ENCODE results near the gene SLC39A7.

Gene SLC39A7

DNA sequence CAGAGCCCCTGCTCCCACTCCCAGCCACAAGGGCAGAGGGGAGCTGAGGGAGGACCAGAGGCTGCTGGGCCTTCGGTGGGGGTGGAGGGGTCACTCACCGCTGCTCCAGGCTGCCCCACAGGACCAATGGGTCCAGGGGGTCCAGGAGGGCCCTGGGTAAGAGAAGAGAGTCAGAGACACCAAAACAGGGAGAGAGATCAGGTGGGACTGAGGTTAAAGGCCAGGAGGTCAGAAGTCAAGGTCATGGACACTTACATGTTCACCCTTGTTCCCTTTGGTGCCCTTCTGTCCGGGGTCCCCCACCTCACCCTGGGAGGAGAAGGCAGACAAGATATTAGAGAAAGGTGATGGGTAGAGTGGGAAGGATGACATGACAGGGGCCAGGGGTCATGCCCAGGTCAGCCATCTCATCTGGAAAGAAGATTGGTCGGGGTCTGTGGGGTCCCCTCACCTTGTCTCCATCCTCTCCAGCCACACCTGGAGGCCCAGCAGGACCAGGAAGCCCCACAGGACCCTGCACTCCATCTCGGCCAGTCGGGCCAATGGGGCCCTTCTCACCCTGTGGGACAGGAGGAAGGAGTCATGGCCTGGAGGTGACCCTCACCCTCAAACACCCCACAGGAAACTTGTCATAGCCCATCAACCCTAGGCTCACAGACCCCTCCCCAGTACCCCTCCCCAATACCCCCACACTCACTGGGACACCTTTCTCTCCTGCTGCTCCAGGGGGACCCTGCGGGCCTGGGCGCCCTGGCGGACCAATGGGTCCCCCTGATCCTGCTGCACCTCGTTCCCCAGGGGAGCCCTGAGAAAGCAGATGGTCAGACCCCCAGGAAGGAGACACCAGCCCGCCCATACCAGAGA lies 29.4 kb upstream of the SLC39A7 start:
- no peak for DNase-seq

DNA sequence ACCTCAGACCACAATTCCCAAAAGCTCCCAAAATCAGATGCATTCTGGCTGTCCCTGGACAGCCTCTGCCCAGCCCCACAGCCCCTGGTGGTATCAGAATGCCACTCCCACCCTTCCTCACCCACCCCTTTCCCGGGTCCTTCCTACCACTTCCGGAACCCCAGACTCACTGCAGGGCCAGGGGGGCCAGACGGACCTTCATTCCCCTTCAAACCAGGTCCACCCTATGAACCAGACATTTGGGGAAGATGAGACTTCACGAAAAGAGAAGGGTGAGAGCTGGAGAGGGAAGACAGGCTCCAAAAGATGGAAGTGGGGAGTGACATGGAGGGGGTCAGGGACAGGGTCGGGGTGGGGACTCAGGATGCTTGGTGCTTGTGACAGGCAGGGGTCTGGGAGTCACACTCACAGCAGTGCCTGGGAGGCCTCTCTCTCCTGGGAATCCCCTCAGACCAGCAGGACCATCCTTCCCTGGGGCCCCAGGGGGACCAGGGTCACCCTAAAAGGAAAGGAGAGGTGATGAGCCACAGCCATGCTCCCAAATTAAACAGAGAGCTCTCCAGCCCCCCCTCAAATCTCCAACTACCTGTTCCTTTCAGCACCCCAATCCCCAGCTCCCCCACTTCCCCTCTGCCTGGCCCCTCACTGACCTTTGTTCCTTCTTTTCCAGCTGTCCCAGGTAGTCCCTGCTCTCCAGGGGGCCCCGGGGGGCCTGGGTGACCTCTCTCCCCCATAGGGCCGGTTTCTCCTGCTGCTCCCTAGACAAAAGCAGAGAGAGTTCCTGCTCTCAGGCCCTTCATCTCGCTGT lies 28.6 kb upstream of the SLC39A7 start:
- DNase-seq, result no peak

DNA sequence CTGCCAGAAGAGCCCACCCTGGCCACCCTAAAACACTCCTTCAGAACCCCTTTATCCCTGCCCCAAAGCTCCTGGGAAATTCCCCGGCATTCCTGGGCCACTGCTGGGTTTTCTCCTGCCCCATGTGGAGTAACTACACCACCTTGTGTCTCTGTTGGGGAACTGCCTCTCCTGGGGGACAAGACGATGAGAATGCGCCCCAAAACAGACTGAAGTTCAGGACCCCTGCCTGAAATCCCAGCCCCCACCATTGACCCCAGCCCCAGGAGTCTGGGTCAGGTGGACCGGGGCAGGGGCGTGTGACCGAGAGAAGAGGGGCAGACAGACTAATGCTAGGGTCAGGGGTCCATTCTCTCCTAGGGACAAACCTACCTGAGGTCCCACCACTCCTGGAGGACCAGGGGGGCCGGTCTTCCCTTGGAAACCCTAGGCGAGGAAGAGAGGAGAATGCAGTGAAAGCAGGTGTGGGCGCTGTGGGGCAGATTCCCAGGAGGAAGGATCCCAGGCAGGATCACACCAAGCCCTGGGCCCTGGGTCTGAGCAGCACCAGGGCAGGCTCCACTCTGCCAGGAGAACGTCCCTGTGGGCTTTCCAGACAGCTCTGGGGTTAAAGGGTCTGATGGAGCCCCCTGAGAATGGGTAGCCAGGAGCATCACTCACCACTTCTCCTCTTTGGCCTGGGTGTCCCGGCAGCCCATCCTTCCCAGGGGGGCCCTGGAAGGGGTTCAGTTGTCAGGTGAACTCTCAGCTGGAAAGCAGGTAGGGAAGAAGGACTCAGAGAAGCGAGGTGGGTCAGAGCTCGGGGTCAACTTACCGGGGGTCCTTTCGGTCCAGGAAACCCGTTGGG lies 27.8 kb upstream of the SLC39A7 start:
- no peak for DNase-seq

DNA sequence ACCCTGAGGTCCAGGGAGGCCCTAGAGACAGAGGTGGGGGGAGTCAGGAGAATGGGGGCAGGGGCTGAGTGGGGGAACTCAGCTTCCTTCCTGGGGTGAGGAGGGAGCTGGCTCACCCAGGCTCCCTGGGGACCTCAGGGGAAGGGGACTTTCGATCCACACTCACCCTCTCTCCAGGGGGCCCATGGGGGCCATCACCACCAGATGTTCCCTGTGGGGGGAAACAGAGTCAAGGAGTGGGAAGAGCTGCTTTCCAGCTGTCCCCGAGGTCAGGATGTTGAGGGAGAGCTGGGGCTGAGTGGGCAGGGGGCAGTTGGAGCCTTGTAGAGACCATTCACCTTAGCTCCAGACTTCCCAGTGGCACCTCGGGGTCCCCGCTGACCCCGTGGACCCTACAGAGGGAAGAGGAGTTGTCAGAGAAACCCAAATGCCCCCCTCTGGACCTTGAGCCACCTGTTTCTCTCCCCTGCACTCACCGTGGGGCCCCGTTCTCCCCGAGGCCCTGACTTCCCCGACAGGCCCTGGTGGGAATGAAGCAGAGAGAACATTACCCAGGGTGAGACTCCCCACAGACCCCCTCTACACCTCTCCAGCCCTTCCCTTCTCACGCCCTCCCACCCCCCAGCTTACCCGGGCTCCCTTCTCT lies 27.0 kb upstream of the SLC39A7 start:
- DNase-seq, result no peak

DNA sequence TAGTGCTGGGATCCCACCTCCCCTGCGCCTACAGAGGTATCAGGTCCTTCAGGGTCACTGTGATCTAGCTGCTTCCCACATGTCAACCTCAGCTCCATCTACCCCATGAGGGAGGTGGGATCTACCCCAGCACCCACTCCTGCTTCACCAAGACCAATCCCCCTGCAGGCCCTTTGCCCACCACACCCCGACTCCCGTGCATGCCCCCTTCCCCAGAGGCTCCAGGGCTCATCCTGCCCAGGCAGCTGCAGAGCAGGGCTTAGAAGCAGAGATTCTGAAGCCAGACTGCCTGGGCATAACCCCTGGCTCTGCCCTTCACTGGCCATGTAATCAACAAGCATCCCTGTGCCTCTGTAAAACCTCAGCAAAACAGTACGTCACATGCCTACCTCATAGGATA lies 25.9 kb upstream of the SLC39A7 start:
- no peak for DNase-seq

DNA sequence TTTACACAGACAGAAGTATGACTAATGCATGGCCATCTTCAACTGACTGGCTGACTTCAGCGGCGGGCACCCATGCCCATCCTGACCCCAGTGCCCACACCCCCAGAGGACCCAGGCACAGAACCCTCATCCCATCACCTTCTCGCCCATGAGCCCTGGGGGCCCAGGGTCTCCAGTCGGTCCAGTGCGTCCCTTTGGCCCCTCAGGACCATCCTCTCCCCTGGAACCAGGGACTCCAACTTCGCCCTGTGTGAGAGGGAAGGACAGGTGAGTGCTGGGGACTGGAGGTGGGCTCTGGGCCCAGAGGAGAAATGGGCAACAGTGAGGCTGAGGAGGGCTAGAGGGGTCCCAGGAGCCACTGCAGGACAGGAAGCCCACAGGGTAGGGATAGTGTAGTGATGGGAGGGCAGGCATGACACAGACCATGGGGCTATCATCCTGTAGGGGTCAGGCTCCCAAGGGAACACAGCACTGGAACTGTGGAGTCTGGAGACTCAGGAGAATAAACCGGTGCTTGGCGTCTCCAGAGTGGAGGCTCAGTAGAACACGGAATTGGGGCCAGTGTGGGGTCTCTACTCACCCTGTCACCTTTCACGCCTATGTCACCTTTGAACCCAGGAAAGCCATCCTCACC lies 25.1 kb upstream of the SLC39A7 start:
- DNase-seq, result no peak

DNA sequence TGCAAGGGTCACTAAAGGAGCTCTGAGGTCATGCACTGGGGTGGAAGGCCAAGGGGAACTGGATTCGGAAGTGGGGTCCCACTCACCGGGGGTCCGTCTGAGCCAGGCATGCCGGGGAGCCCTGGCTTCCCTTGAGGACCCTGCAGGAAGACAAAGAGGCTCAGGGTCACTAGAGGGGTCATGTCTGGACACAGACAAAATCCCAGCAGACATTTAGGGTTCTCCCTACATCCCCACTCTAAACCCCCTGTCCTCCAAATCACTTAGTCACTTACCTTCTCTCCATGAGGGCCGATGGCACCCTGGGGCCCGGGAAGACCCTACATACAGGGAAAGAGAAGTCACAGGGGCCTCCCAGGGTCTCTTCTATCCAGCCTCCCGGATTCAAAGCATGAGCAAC lies 23.8 kb upstream of the SLC39A7 start:
- DNase-seq, result no peak

DNA sequence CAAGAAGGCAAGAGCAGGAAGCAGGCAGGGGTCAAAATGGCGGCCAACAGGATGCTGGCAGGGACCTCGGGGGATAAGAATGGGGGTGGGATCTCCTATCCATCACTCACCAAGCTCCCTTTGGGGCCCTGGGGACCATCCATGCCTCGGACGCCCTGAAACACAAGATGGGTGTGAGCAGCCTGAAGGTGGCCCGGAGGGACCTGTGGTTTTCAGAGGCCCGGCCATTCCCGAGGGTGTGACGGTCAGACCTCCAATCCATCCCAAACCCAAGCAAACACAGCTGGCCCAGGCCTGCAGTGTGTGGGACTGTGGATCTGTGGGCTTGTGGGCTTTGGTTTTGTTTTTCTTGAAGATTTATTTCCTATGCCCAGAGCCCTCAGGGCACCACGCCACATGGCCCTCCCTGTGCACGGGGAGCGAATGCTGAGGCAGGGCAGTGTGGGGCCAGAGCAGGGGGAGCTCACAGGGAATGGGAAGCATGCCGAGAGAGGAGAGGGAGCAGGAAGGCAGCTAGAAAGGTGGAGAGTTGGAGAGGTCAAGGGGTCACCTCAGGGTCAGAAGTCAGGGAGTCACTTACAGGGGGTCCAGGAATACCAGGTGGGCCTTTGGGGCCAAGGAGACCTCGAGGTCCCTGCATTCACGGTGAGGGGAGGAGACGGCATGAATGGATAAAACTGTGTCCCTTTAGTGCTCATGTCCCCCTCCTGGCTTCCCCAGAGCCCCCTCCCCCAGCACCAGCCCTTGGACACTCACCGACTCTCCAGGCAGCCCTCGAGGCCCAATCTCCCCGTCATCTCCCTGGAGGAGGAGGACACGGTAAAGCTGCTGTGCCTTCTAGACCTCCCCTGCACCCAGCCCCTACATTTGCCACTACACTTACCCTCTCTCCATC lies 22.9 kb upstream of the SLC39A7 start:
- no peak for DNase-seq

DNA sequence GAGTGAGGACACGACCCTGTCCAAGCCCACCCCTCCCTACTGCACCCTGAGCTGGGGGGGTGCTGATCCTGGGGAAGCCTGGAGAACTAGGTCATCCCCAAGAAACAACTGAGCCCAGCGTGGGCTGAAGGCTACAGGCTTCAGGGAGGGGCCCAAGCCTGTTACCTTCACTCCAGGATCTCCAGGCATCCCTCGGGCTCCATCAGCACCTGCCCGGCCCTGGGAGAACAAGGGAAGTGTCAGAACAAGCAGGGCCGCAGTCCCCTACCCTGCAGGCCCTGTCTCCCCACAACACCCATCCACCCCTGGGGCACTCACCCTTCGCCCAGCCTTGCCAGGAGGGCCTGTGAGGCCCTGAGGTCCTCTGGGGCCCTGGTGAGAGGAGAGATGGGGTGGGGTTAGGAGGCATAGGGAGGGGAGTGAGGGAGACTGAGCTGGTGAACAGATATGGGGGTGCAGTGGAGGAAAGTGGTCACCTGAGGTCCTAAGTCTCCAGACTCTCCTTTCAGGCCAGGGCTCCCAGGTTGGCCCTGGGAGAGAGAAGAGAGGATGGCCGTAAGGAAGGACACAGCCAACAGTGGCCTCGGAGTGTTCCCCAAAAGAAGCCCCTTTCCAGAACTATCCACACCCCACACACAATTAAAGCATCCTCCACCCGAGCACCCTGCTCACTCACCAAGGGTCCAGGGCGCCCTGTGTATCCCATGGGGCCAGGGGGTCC lies 21.8 kb upstream of the SLC39A7 start:
- DNase-seq, result no peak

DNA sequence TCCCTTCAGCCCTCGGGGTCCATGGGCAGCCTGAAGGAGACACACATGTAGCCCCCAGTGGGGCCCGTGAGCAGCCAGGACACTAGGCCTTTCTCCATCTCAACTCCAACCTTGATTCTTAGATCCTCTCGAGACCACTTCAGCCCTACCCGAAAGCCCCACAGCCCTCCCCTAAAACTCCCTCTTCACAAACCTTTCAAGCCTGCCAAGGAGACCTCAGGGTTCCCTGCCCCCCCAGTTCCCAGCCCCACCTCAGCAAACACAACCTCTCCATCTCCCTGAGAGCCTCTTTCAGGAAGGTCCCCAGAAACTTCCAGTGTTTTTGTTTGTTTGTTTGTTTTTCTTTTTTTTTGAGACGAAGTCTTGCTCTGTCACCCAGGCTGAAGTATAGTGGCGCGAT lies 19.5 kb upstream of the SLC39A7 start:
- DNase-seq, result no peak

DNA sequence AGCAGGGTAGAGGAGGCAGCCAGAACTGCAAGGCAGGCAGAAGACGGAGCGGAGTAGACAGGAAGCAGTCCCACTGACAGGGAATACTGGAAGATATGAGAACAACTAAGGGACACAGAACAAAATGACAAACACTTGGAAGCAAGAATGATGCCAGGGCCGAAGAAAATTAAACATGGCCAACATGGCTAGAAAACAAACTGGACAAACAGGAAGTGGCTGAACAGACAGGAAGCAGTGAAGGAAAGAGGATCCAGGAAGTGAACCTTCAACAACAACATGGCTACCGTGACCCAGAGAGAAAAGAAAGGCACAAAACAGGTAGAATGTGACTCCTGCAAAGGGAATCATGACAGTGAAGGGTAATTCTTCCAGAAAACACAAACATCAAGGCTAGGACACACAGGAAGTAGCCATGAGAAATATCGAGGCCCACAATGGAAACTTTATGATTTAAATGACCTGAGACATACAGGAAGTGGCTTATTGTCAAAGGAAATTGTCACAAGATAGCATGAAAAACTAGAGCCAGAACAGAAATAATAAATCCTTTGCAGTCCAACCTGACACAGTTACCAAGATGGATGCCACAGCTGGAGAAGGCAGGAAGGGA lies 17.5 kb upstream of the SLC39A7 start:
- no peak for DNase-seq

DNA sequence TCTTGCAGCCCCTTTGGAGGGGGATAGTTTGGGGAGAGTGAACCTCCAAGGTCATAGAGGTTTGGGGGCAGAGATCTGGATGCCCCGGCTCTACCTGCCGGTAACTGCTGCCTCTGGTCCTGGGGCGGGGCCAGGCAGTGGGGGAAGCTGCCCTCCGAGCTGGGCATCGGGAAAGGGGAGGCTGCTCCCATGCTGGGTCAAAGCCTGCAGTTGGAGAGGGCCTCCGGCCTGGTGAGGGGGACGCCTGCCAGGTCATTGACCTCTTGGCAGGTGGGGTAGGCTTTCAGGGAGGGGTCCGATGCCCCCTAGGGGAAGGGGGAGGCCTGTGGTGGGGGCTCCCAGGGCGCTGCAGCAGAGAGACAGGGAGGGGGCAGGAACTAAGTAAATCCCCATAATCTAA lies 15.5 kb upstream of the SLC39A7 start:
- DNase-seq, result no peak

DNA sequence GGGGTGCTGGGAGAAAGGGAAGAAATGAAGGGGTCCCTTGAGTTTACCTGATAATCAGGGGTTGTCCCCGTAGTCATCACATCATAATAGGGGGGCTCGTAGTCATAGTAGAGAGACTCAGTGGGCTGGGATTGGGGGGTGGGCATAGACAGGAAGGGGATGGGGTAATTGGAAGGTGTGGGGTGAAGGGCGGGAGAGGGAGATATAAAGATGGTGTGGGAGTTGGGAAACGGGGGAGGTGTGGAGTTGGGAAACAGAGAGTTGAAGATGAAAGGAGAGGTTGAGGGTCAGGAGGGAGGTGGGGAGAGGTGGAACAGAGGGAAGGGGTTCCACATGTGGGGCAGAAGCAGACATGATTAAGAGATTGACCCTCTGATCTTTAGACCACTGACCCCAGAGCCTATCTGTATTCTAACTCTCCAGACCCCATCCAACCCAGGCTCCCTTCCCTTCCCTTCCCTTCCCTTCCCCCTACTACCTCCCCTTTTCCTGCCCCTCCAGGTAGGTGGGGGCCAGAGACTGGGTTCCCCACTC lies 14.9 kb upstream of the SLC39A7 start:
- DNase-seq, result no peak

DNA sequence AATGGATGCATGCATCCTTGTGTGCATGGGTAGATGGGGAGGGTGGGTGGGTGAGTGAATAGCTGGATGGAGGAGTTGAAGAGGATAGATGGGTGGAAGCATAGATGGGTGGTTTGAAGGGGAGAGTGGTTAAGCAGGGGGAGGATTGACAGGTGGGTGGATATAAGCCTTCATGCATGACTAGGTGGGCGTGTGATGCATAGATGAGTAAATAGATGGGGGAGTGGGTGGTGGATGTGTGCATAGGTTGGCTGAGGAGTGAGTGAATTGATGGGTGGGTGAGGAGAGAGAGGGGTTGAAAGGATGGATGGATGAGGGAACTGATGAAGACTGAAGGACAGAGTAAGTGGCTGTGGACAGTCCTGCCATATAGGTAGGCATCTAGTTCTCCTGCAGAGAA lies 12.9 kb upstream of the SLC39A7 start:
- DNase-seq, result no peak

DNA sequence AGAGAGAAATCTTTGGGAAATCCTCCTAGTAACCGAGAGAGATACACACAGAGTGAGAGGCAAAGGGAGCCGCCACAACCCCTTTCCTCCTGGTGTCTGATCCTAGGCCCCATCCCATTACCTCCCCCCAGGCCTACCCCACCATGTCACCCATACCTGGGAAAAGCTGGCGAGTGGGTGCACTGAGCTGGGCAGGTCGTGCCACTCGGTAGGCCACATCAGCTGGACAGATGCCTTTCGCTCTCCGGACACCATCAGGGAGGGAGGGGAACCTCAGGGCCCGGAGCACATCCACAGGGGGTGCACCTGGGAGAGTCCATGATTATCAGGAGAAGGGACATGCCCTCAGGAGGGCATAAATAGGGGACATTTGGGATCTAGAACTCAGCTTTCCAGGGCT lies 11.5 kb upstream of the SLC39A7 start:
- DNase-seq, result no peak

DNA sequence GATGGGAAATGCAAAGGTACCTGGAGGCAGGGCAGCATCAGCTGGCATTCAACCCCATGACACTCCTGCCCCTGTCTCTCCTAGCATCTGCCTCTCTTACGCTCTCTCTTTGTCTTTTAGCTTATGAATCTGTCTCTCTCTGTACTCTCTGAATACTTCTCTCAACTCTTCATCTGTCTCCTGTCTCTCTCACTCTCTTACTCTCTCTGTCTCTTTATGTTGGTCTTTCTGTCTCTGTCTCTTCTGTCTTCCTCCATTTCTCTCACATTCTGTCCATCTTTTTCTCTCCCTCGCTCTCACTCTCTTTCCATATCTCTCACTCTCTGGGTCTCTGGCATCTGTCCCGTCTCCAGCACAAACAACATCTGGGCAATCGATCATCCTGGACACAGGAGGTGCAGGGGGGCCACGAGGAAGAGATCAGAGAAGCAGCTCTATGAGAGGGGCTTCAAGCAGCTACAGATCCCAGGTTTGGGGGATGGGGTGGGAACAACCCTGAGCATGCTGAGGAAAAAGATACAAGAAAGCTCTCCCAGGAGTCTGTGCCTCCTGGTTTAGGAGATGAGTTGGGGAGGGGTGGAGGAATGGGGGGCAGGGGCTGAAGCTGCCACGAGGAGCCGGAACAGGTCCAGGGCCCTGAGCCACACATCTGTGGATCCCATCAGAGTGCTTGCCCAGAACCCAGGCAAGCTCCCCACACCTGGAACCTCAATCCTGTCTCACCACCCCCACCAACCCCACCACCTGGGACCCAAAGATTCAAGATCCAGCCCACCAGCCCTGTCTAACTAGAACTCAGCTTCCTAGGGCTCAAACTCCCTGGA lies 10.8 kb upstream of the SLC39A7 start:
- no peak for DNase-seq

DNA sequence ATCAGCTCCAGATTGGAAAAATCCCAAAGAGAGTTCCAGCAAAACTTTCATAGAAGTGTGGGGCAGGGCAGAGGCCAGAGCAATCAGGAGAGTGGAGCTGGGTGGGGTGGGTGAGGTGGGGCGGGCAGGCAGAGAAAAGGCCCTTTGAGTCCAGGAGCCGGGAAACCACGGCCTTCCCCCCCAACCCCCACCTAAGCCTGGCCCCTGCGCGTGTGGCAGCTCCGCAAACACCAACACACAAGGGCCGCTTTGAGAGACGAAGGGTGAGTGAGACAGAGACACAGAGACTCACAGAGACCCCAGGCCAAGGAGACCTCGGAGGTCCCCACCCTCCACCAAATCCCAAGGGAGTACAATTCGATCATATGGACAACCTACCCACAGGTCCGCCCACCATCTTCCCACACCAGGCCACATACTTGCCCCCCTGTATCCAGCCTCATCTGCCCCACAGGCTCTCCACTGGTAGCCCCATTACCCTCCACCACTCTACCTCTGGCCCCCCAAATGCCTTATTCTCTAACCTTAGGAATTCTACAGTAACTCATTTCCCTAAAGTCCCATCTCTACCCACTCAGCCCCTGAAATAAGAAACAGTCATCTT lies 10.1 kb upstream of the SLC39A7 start:
- no peak for DNase-seq

DNA sequence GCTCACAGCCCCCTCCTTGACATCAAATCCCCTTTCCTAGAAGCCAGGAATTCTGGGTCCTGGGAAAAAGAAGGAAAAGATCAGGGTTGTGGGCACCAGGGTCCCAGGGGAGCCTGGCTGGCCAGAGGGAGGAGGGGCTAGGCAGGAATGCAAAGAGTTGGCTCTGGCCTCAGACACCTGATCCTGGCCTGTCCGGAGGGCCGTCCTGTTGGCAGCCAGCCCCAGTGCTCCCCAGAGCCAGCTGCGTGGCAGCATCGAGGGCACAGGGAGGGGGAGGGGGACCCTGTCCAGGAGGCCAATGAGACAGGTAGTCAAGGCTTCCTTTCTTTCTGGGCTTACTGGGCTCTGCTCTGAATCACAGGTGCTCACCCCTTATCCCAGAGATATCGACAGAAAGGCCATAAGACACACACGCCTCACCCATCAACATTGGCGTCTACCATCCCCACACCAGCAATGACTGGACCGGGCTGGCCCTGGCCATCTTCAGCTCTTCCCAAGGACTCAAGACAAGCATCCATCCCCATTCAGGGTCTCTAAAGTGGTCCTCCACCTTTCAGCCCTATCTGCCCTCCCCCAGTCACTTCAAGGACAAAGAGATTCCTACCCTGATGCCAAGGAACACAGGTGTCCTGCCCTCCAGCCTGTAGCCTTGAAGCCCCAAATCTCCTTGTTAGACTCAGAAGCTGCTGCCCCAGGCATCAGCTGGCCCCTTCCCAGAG lies 9.1 kb upstream of the SLC39A7 start:
- no peak for DNase-seq

Measured in DMS79 (cell line).